Sigmoid colon (tissue), 3 donors: ENCODE results near the gene GZMB.

Source experiments
- CTCF ChIP-seq, 4 experiments: fragments of 450-650 bp in 3 of 4; fragments of 200-600 bp in 1 of 4; IDR thresholded peaks; one replicate each; pipeline ENCODE4 v1.5.1; 2016 to 2019; ENCODE audit warnings: antibody characterized with exemption in 4 of 4, mild to moderate bottlenecking in 3 of 4, moderate library complexity in 2 of 4
- POLR2A ChIP-seq, 2 donors: fragments of 450-650 bp; IDR thresholded peaks; one replicate each; pipeline ENCODE4 v1.6.1; 2016; ENCODE audit warnings: antibody characterized with exemption in 2 of 2, mild to moderate bottlenecking in 2 of 2, moderate library complexity in 2 of 2

DNA sequence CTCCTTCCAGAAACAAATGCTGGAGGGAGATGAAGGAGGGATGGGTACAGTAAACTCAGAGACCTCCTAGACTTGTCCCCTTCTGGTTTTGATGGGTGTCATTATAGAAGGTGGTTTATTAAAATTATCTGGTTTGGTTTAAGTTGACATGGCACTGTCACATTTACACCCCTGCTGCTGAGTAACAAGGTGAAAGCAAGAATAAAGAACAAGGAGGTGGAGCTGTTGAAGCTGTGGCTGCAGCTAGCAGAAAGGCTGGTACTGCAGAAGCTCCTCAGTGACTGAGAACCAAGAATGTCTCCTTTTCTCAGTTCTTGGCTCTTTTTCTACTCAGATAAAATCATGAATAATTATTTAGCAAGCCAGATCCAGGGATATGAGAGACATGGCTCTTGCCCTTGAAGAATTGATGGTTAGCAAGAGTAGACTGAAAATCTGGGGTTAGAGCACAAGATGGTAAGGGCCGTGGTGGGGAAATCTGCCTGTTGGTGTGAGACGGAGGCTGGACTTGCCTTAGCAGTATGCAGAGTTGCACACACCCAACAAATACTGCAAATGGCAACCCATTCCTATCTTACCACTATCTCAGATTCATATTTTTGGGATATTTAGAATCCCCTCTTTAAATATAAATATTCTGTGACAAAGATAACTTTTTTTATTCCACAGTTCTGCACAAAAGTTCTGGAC lies 24.2 kb downstream of the GZMB start, which contains the start of gene GZMH:
- TF ChIP-seq CTCF (IDR thresholded peaks at IDR 0.05) (no peak), POLR2A (IDR thresholded peaks at IDR 0.05) (no peak)
